GM23248 (cell line): ENCODE measurements around the gene ZBED4. TPM values are rescaled to one million over a fixed set of nuclear protein-coding genes. Genes with fewer than 3 reads are reported as not detected.
A peak's percentile ranks its signal among the peaks of the same experiment; 100 is the strongest.

Experiments
- DNase-seq: peaks from one replicate; pipeline ENCODE4 v3.0.0-alpha.2; 2015
- H2AFZ ChIP-seq: fragments of 200-600 bp; sonication (generic); 2 replicates; pipeline ENCODE4 v1.6.1; 2016; ENCODE audit warnings: antibody characterized with exemption
- H3F3A ChIP-seq: fragments of 200-600 bp; sonication (generic); 2 replicates; pipeline ENCODE4 v1.6.1; 2016; ENCODE audit warnings: mild to moderate bottlenecking, antibody characterized with exemption, mixed run types; ENCODE audit not compliant: insufficient read depth
- H3K27ac ChIP-seq: fragments of 200-600 bp; sonication (generic); 2 replicates; pipeline ENCODE4 v1.5.1; 2016; ENCODE audit warnings: mild to moderate bottlenecking
- H3K27me3 ChIP-seq: fragments of 200-600 bp; sonication (generic); replicated peaks from 2 replicates; pipeline ENCODE4 v1.6.1; 2016; ENCODE audit warnings: mild to moderate bottlenecking; ENCODE audit not compliant: insufficient read depth
- H3K36me3 ChIP-seq: fragments of 200-600 bp; sonication (generic); 2 replicates; pipeline ENCODE4 v1.6.1; 2016; ENCODE audit warnings: low read depth, mild to moderate bottlenecking
- H3K4me1 ChIP-seq: fragments of 200-600 bp; sonication (generic); 2 replicates; pipeline ENCODE4 v1.6.1; 2016; ENCODE audit warnings: mild to moderate bottlenecking; ENCODE audit not compliant: insufficient read depth
- H3K4me2 ChIP-seq: fragments of 200-600 bp; sonication (generic); one replicate; pipeline ENCODE4 v1.6.1; 2016; ENCODE audit warnings: mild to moderate bottlenecking; ENCODE audit not compliant: unreplicated experiment
- H3K4me3 ChIP-seq: fragments of 200-600 bp; sonication (generic); 2 replicates; pipeline ENCODE4 v1.5.1; 2016; ENCODE audit warnings: mild to moderate bottlenecking
- H3K79me2 ChIP-seq: fragments of 200-600 bp; sonication (generic); 2 replicates; pipeline ENCODE4 v1.6.1; 2016; ENCODE audit warnings: mild to moderate bottlenecking; ENCODE audit not compliant: insufficient read depth
- H3K9ac ChIP-seq: fragments of 200-600 bp; sonication (generic); 2 replicates; pipeline ENCODE4 v1.6.1; 2016; ENCODE audit warnings: mild to moderate bottlenecking
- H3K9me2 ChIP-seq: fragments of 200-600 bp; sonication (generic); 2 replicates; pipeline ENCODE4 v1.6.1; 2016; ENCODE audit warnings: mixed run types, mild to moderate bottlenecking, moderate library complexity; ENCODE audit not compliant: insufficient read depth
- H3K9me3 ChIP-seq: fragments of 200-600 bp; sonication (generic); one replicate; pipeline ENCODE4 v1.6.1; 2017; ENCODE audit warnings: low read depth
- H4K20me1 ChIP-seq: fragments of 200-600 bp; sonication (generic); 2 replicates; pipeline ENCODE4 v1.6.0; 2016; ENCODE audit not compliant: insufficient read depth
- EZH2 ChIP-seq: fragments of 200-600 bp; sonication (generic); IDR thresholded peaks from 2 replicates; pipeline ENCODE4 v1.6.1; 2018; ENCODE audit warnings: antibody characterized with exemption, mild to moderate bottlenecking; ENCODE audit not compliant: insufficient read depth, poor library complexity, severe bottlenecking
- EZH2phosphoT487 ChIP-seq: fragments of 200-600 bp; sonication (generic); IDR thresholded peaks from 2 replicates; pipeline ENCODE4 v1.6.1; 2018; ENCODE audit warnings: antibody characterized with exemption, moderate library complexity, mild to moderate bottlenecking, low read depth; ENCODE audit not compliant: insufficient read depth
- WGBS, 2 experiments: methylation state at CpG; one replicate each; pipeline ENCODE4 v1.1.6; 2015 to 2017; ENCODE audit warnings: low lambda C conversion rate in 2 of 2, low coverage in 1 of 2; ENCODE audit errors: missing lambda C conversion rate in 2 of 2; 5-methylcytosine and 5-hydroxymethylcytosine counted together
- in situ Hi-C: fragments of 300-500 bp; cut with MboI; formaldehyde crosslinking; loops from 2 replicates; pipeline ENCODE4 v1.15.0; 2020
- polyA plus RNA-seq: library from polyadenylated mRNA; unstranded; fragments of >200 nt; fragmentation: Nextera tagmentation; extraction: Ambion mirVana; gene quantifications from 2 replicates; pipeline ENCODE4 v1.2.1, GENCODE V29; 2016
- total RNA-seq: library from RNA; depleted of rRNA; stranded (reverse); fragments of >200 nt; shearing (Covaris generic); gene quantifications from 2 replicates; pipeline ENCODE4 v1.2.3, GENCODE V29; 2014

Gene ZBED4
- total and polyA plus RNA-seq, 2 experiments from 2014 or later = 5.0 to 7.7 TPM

DNA sequence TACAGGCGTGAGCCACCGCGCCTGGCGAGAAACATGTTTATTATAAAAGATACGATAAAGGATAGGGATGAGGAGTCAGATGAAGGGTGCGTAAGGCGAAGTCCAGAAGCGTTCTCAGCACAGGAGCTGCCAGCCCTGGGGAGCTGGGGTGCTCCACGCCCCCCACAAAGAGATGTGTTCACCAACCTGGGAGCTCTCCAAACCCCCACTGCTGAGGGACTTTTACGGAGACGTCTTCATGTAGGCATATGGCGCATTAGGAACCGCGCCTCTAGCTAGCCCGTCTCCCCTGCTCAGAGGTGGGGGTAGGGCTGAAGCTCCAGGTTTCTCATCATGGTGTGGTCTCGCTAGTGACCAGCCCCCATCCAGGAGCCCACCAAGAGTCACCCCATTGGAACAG lies 8.4 kb upstream of the ZBED4 start:
- Histone ChIP-seq H3K4me2 (no peak overlapping the region), H3K9me2 (no peaks in the 10 kb centered on the region), H3K27me3 (peaks cover 31% of the 10 kb centered on the region), H4K20me1 (no peaks in the 10 kb centered on the region), H3K4me1 (no peaks in the 10 kb centered on the region), H3K79me2 (no peaks in the 10 kb centered on the region), H3K27ac (no peak overlapping the region), H3K36me3 (no peaks in the 10 kb centered on the region), H3K9ac (no peak overlapping the region), H3F3A (no peaks in the 10 kb centered on the region), H3K9me3 (no peaks in the 10 kb centered on the region), H2AFZ (no peak overlapping the region), H3K4me3 (no peak overlapping the region)
- TF ChIP-seq EZH2phosphoT487 (no peak), EZH2 (no peak)
- WGBS, 2 experiments = 80 to 84% methylated on average over 16 of the region's 16 CpGs
- DNase-seq = no peak
- in situ Hi-C loops = no loop called here

DNA sequence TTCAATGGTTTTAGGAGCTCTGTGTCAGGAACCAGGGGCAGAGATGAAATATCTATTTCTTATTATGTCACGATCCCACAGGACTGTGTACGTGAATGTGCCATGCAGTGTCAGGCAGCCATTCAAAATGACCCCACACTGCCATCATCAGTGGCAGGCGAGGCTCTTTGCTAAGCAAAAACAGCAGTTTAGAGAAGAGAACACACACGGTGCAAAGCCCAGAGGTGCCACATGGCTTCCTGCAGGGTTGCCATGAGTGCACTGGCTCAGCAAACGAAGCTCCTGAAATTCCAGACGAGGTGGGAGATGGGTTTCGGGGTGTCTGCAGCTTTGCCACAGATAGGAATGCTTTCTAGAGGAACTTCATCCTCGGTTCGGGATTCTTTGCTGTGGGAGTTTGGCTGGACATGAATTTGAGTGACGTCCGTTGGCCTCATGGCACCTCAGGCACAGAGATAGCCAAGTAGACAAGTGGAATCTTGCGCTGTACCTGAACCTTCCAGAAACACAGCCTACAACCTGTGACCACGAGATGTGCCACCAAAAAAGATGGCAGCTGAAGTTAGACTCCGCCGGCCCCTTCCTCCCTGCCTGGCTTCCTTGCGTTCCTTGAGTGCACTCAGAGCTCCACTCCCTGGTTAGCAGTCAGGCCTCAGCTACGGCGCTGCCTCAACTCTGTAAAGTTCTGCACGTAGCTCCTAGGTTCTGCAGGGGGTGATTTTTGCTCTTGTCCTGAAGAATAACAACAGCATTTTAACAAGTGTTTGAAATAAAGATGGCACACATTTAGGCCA lies 7.8 kb upstream of the ZBED4 start:
- H3K9me3 ChIP-seq = no peaks in the 10 kb centered on the region
- no peaks in the 10 kb centered on the region for H3F3A ChIP-seq
- WGBS, 2 experiments = 79% methylated on average over 18 to 19 of the region's 19 CpGs
- no peak overlapping the region for H3K9ac ChIP-seq
- no peaks in the 10 kb centered on the region for H4K20me1 ChIP-seq
- in situ Hi-C loops = no loop called here
- H3K27me3 ChIP-seq = peaks cover 31% of the 10 kb centered on the region
- TF ChIP-seq EZH2phosphoT487 (no peak), EZH2 (no peak)
- no peak overlapping the region for H3K27ac ChIP-seq
- no peak overlapping the region for H3K4me3 ChIP-seq
- no peaks in the 10 kb centered on the region for H3K36me3 ChIP-seq
- no peaks in the 10 kb centered on the region for H3K9me2 ChIP-seq
- no peak overlapping the region for H3K4me2 ChIP-seq
- H2AFZ ChIP-seq = no peak overlapping the region
- no peak for DNase-seq
- H3K79me2 ChIP-seq = no peaks in the 10 kb centered on the region
- H3K4me1 ChIP-seq = no peaks in the 10 kb centered on the region

DNA sequence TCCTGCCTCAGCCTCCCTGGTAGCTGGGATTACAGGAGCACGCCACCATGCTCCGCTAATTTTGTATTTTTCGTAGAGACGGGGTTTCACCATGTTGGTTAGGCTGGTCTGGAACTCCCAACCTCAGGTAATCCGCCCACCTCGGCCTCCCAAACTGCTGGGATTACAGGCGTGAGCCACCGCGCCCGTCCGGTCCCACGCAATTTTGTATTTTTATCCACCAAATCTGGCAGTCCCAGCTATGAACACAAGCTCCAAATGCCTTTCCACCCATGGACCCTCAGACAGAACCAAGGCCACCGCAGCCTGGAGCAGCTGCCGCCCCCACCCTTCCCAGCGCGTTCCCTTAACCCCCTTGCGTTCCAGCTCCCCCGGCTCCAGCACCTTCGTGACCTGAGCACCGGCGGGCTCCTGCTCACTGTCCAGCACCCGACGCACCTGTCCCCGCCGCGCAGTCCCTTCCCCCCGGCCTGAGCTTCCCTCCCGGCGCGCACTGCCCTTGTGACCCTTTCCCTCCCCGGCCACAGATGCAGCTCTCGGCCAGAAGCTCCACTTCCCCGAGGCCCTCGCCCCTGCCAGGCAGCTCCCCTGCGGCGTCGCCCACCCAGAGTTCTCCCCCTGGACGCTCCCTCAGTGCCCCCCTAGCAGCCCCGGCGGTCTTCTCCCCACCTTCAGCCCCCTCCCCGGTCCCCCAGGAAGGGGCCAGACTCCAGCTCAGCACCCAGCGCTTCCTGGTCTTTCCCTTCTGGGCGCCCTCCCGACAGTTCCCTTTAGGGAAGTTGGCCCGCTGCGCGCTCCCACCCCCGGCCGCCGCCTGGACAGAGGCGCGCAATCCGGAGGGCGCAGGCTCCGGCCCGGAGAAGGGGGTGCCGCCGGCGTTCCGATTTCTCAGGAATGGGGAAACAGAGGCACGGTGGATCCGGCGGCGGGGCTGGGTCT lies 5.6 kb upstream of the ZBED4 start:
- H3K4me2 ChIP-seq = no peak overlapping the region
- H3F3A ChIP-seq = no peaks in the 10 kb centered on the region
- no peaks in the 10 kb centered on the region for H4K20me1 ChIP-seq
- H3K27me3 ChIP-seq = peaks cover 31% of the 10 kb centered on the region
- no peak overlapping the region for H3K9ac ChIP-seq
- H3K9me3 ChIP-seq = no peaks in the 10 kb centered on the region
- H3K4me3 ChIP-seq = peak overlapping the region; percentile 51
- in situ Hi-C loops = no loop called here
- TF ChIP-seq EZH2 = peak; percentile 67
- no peak for TF ChIP-seq EZH2phosphoT487
- WGBS, 2 experiments = 17 to 30% methylated on average over 29 to 63 of the region's 64 CpGs
- no peaks in the 10 kb centered on the region for H3K4me1 ChIP-seq
- H3K79me2 ChIP-seq = no peaks in the 10 kb centered on the region
- no peaks in the 10 kb centered on the region for H3K36me3 ChIP-seq
- peak; percentile 36 for DNase-seq
- H3K9me2 ChIP-seq = no peaks in the 10 kb centered on the region
- 0 out of 2 replicates have a peak overlapping the region, but pooled peaks have one; percentile 5 for H2AFZ ChIP-seq
- no peak overlapping the region for H3K27ac ChIP-seq

DNA sequence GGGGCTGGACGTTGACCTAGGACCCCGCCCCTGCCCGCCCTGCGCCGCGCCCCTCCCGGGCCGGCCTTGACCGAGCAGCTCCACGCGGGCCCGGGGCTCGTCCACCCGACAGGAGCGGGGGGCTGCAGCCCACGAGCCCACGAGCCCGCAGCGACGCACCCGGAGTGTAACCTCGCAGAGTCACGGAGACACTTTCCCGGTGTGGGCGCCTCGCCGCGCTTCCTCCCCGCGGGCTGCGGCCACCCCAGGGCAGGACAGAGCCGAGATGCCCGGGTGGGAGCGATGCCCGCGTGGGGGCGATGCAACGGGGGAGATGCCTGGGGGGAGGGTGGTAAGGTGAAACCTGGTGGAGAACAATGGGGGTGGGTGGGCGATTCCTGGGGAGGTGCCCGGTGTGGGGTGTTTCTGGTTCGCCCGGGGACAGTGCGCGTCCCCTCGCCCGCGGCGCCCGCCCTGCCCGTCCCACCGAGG lies 4.9 kb upstream of the ZBED4 start:
- Histone ChIP-seq H3K4me2 (no peak overlapping the region), H4K20me1 (no peaks in the 10 kb centered on the region), H3K9me3 (no peaks in the 10 kb centered on the region), H3K4me3 (peak overlapping the region; percentile 51), H3K27ac (no peak overlapping the region), H3K9ac (no peak overlapping the region), H3K36me3 (no peaks in the 10 kb centered on the region), H3F3A (no peaks in the 10 kb centered on the region), H3K27me3 (peaks cover 31% of the 10 kb centered on the region), H2AFZ (0 out of 2 replicates have a peak overlapping the region, but pooled peaks have one; percentile 5), H3K4me1 (no peaks in the 10 kb centered on the region), H3K79me2 (no peaks in the 10 kb centered on the region), H3K9me2 (no peaks in the 10 kb centered on the region)
- in situ Hi-C loops = no loop called here
- DNase-seq = no peak
- WGBS, 2 experiments = 2% methylated on average over 25 to 35 of the region's 51 CpGs
- no peak for TF ChIP-seq EZH2phosphoT487
- no peak for TF ChIP-seq EZH2
